Stimulated activated CD8-positive, alpha-beta memory T cell treated with anti-CD3 and anti-CD28 coated beads, Interleukin-7, amount 100 ng/mL, for 48 hours (primary cell): Measurements from ENCODE around the gene BPI.
"Not testable (repeated sequence)": the region's sequence is repeated elsewhere in the genome, so short reads cannot be mapped to it uniquely, and the experiment has no call there.

ENCODE experiments used
- DNase-seq, 2 donors: peaks; one replicate each; pipeline ENCODE4 v3.0.0-alpha.2; 2020; ENCODE audit warnings: low read depth in 1 of 2; ENCODE audit errors: extremely low read depth in 1 of 2

BPI gene

DNA sequence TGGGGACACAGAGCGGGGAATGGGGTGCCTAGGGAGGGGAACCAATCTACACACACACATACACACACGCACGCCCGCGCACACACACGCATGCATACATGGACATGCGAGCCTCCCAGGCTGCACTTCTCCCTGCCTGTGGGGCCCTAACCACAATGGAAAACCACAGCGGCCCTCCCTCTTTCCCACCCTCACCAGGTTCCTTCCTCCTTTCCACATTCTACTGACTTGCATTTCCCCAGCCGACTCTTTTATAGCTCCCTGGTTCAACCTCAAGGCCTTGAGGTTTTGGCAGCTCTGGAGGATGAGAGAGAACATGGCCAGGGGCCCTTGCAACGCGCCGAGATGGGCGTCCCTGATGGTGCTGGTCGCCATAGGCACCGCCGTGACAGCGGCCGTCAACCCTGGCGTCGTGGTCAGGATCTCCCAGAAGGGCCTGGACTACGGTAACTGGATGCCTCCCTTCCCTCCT, at the start of gene BPI:
BPI (plus strand) TSS at position 249 of the 472 bp plus-strand sequence; CDS start at position 317, 68 bp downstream.
- DNase-seq: no peak

- DNase-seq: not testable (repeated sequence)
Measured at GRCh38 chr20:38254621-38255020, 49.3 kb upstream of the BPI start.

GRCh38 chr20:38255393-38255792, 48.6 kb upstream of the BPI start:
- DNase-seq: no peak

- no peak for DNase-seq
Measured at GRCh38 chr20:38256021-38256420, 47.9 kb upstream of the BPI start.

- no peak for DNase-seq
Measured at GRCh38 chr20:38256966-38257365, 47.0 kb upstream of the BPI start.

- no peak for DNase-seq
Measured at GRCh38 chr20:38258545-38259215, 45.3 kb upstream of the BPI start.

- no peak for DNase-seq
Measured at GRCh38 chr20:38260025-38260377, 44.0 kb upstream of the BPI start.

DNA sequence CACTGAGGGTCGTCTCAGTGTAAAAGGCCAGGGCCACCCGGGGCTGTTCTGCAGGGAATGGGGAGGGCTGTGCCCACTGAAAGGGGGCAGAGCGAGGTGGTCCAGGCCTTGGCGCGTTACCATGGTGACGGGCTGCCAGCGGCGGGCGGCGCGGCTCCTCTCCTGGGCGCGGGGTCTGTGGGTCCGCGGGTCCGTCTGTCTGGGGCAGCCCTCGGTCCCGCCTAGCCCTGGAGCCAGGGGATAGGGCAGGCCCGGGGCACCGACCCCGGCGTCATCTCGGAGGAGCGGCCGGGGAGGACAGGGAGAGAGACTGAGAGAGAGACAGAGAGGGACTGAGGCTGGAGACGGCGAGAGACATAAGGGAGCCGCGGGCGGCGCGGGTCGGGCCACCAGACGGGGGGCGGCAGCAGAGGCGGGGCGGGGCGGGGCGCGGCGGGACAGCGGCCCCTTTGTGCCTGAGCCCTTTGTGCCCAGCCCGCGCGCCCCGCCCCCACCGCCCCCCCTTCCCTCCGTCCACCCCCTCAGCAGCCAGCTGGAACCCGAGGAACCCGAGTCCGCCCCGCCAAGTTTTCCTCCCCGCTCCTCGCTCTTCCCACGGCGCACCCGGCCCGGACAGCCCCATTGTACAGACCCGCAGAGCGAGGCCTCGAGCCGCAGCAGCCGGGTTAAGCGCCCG, 43.4 kb upstream of the BPI start, which contains the start of gene KIAA1755:
KIAA1755 (minus strand) TSS at position 358 of the 676 bp plus-strand sequence; CDS start at position 123, 235 bp downstream.
- no peak for DNase-seq

DNA sequence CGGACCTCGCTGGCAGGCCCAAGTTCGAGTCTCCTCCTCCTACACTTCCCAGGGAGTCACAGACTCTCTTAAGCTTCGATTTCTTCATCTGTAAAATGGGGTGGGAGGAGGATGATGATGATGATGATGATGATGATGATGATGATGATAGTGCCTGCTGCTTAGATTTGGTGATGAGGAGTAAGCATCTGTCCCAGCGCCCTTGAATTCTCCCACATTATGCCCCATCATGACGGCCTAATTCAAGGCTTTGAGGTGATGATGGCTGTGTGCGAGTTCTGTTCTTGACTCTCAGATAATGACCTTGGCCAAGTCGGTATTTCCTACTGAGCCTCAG, 42.9 kb upstream of the BPI start:
- no peak for DNase-seq

- DNase-seq: no peak
Measured at GRCh38 chr20:38262931-38263330, 41.0 kb upstream of the BPI start.

- no peak for DNase-seq
Measured at GRCh38 chr20:38266426-38266825, 37.5 kb upstream of the BPI start.

DNA sequence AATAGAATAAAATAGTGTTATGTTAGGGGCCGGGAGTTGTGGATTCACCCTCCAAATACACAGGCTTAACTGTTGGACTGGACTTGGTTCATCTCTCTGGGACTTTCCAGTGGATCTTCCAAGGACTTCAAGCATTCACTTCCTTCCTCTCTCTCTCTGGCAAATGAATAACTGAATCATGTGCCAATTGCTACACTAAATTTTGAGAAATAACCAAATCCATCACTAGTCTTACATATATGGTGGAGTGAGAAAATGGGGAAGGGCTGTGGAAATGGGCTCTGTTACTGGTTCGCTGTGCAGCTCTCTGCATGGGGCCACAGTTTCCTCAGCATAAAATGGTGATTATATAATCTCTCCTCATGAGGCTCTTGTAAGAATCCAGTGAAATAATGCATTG, 36.7 kb upstream of the BPI start:
- no peak for DNase-seq

- no peak for DNase-seq
Measured at GRCh38 chr20:38267901-38268514, 35.9 kb upstream of the BPI start.

GRCh38 chr20:38269040-38269439, 34.9 kb upstream of the BPI start:
- no peak for DNase-seq

GRCh38 chr20:38269715-38270114, 34.2 kb upstream of the BPI start:
- no peak for DNase-seq

- DNase-seq: no peak
Measured at GRCh38 chr20:38270869-38271605, 32.9 kb upstream of the BPI start.

DNA sequence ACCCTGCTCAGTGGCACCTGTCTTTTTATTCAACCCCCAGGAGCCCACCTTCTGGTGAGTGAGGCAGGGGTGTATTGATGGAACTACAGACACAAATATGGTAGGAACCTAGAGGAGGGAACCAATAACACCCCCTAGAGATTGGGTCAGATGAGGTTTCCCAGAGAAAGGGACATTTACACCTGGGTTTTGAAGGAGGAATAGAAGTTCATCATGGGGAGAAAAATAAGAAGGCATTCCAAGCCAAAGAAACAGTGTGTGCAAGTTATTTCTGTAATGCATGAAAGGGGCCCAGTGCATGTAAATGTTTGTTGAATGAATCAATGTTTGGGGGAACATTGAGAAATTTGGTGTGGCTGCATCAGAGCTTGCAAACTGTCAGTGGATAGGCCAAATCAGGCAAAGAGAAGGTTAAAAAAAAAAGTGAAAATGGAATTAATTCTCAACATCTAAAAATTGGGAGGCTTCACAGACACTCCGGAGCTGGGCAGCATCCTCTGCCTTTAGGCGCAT, 32.3 kb upstream of the BPI start:
- no peak for DNase-seq

DNA sequence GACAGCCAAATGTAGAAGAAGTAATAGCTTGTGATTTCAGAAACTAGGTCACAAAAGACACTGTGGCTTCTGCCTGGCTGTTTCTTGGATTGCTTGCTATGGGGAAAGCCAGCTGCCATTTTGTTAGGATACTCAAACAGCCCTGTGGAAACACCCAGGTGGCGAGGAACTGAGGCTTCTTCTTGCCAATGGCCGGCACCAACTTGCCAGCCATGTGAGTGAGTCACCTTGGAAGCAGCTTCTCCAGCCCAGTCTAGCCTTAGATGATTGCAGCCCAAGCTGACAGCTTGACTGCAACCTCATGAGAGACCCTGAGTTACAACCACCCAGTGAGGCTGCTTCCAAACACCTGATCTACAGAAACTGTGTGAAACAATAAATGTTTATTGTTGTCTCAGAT, 31.6 kb upstream of the BPI start:
- no peak for DNase-seq

- DNase-seq: no peak
Measured at GRCh38 chr20:38272961-38273360, 31.0 kb upstream of the BPI start.

DNA sequence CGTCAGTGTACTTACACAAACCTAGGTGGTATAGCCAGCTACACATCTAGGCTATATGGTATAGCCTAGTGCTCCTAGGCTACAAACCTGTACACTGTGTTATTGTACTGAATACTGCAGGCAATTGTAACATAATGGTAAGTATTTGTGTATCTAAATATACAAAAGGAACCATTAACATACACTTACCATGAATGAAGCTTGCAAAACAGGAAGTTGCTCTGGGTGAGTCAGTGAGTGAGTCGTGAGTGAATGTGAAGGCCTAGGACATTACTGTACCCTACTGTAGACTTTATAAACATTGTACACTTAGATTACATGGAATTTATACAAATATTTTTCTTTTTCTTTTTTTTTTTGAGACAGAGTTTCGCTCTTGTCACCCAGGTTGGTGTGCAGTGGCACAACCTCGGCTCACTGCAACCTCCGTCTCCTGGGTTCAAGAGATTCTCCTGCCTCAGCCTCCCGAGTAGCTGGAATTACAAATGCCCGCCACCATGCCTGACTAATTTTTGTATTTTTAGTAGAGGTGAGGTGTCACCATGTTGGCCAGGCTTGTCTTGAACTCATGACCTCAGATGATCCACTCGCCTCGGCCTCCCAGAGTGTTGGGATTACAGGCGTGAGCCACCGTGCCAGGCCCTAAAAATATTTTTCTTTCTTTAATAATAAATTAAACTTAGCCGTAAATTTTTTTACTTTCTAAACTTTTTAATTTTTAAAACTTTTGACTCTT, 28.0 kb upstream of the BPI start:
- no peak for DNase-seq

GRCh38 chr20:38277285-38277684, 26.7 kb upstream of the BPI start:
- DNase-seq: no peak
